Small intestine (tissue), 7 donors: ENCODE data around the gene THOP1. TPM values are rescaled to one million over a fixed set of nuclear protein-coding genes. Genes with fewer than 3 reads are reported as not detected.

Experiments
- DNase-seq, 2 donors: peaks; one replicate each; pipeline versions ENCODE4 v3.0.0 to v3.0.0-alpha.2; 2013
- FAIRE-seq: peaks from 2 replicates; lab custom pipeline; 2012; peaks lifted over from hg19 to GRCh38; lab: Jason Lieb, UNC
- H3K27ac ChIP-seq, 3 donors: one replicate each; pipeline ENCODE4 v1.5.1; 2013; ENCODE audit warnings: low read length in 2 of 3, mild to moderate bottlenecking in 2 of 3, control low read depth in 1 of 3, inconsistent platforms in 1 of 3, low read depth in 1 of 3, moderate library complexity in 1 of 3
- H3K27me3 ChIP-seq, 3 donors: one replicate each; pipeline ENCODE4 v1.6.1; 2013; ENCODE audit warnings: low read length in 3 of 3, inconsistent platforms in 1 of 3; ENCODE audit not compliant: control insufficient read depth in 3 of 3, insufficient read depth in 3 of 3
- H3K36me3 ChIP-seq, 3 donors: one replicate each; pipeline ENCODE4 v1.6.1; 2013; ENCODE audit warnings: low read length in 3 of 3, inconsistent platforms in 1 of 3, low read depth in 1 of 3, mild to moderate bottlenecking in 1 of 3, moderate library complexity in 1 of 3; ENCODE audit not compliant: control insufficient read depth in 3 of 3, insufficient read depth in 2 of 3
- H3K4me1 ChIP-seq, 3 donors: one replicate each; pipeline ENCODE4 v1.6.1; 2013; ENCODE audit warnings: low read length in 2 of 3, inconsistent platforms in 1 of 3, low read depth in 1 of 3, mild to moderate bottlenecking in 1 of 3, moderate library complexity in 1 of 3; ENCODE audit not compliant: control insufficient read depth in 3 of 3, insufficient read depth in 2 of 3
- H3K4me3 ChIP-seq, 3 donors: one replicate each; pipeline ENCODE4 v1.5.1; 2013; ENCODE audit warnings: low read length in 3 of 3, control low read depth in 1 of 3, inconsistent platforms in 1 of 3, low read depth in 1 of 3, mild to moderate bottlenecking in 1 of 3, moderate library complexity in 1 of 3
- H3K9me3 ChIP-seq, 2 donors: one replicate each; pipeline ENCODE4 v1.6.1; 2013; ENCODE audit warnings: low read depth in 1 of 2, low read length in 1 of 2; ENCODE audit not compliant: control insufficient read depth in 2 of 2, insufficient read depth in 1 of 2
- WGBS, 3 donors: extraction: QIAGEN DNeasy Blood & Tissue Kit; methylation state at CpG; one replicate each; pipeline ENCODE4 v1.1.7; 2013; 5-methylcytosine and 5-hydroxymethylcytosine counted together
- polyA plus RNA-seq, 4 donors: library from polyadenylated mRNA; stranded (reverse) in 3 of 4; unstranded in 1 of 4; fragments of 200-250 nt in 3 of 4; fragments of 120-200 nt in 1 of 4; gene quantifications; one replicate each; pipeline versions ENCODE4 v1.2.1 to v1.2.3, GENCODE V29; 2013
- donor health status: healthy with polysubstance abuse.
- donor health status: control.
- donor health status: control.
- donor health status: Bipolar disorder and iron deficiency.
- donor health status: healthy.

The THOP1 gene
- polyA plus RNA-seq, 4 donors: 36.6 to 86.3 (median 78.1) TPM

DNA sequence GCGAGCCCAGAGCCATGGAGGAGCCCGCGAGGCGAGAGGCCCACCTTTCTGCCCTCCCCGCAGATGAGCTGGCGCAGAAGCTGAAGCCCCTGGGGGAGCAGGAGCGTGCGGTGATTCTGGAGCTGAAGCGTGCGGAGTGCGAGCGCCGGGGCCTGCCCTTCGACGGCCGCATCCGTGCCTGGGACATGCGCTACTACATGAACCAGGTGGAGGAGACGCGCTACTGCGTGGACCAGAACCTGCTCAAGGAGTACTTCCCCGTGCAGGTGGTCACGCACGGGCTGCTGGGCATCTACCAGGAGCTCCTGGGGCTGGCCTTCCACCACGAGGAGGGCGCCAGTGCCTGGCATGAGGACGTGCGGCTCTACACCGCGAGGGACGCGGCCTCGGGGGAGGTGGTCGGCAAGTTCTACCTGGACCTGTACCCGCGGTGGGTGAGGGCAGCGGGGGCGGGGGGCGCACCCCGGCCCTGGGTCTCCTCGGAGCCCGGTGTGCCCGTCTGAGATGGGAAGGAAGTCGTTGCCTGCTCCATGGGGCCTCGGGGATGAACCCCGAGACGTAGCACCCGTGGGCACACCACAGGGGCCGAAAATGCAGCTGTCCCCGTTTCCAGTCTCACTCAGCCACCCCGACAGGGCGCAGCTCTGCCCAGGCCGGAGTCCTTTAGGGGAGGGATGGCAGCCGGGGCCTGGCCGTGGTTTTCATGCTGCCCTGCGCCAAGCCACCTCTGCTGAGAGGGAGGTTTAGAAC, 22.3 kb downstream of the THOP1 start:
- peaks cover 2 to 17% (median 5%) of the 10 kb centered on the region in 3 donors for H3K4me1 ChIP-seq
- H3K4me3 ChIP-seq: no peak overlapping the region
- DNase-seq (no peak), FAIRE-seq (no peak)
- H3K36me3 ChIP-seq: peaks cover 0 to 98% (median 13%) of the 10 kb centered on the region in 3 donors
- H3K27me3 ChIP-seq: no peaks in the 10 kb centered on the region
- WGBS, 3 donors: 97% methylated on average over 46 to 56 of the region's 56 CpGs
- H3K9me3 ChIP-seq: no peaks in the 10 kb centered on the region
- no peak overlapping the region for H3K27ac ChIP-seq

DNA sequence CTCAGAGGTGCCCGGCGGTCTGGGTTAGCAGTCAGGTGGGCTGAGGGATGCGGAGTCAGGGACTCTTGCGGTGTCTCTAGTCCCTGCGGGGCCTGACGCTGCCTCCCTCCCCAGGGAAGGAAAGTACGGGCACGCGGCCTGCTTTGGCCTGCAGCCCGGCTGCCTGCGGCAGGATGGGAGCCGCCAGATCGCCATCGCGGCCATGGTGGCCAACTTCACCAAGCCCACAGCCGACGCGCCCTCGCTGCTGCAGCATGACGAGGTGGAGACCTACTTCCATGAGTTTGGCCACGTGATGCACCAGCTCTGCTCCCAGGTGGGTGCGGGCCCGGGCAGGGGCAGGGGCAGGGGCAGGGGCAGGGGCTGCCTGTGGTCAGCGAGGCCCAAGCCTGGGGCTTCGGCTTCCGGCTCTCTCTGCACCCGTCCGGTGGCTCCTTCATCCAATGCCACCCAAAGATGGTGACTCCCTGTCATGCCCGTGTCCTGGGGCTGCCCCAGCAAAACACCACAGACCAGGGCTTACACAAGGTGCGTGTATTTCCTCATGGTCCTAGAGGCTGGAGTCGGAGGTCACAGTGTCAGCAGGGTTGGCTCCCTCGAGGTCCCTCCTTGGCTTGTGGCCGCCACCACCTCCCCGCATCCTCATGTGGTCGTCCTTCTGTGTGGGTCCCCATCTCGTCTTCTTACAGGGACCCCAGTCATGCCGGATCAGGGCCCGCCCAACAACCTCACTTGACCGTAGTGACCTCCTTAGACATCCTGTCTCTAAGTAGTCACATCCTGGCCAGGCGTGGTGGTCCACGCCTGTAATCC, 23.0 kb downstream of the THOP1 start:
- 94 to 98% (median 97%) methylated on average over 34 to 41 of the region's 41 CpGs for WGBS, 3 donors
- FAIRE-seq (no peak), DNase-seq (no peak)
- H3K4me1 ChIP-seq: peaks cover 2 to 17% (median 5%) of the 10 kb centered on the region in 3 donors
- H3K9me3 ChIP-seq: no peaks in the 10 kb centered on the region
- no peaks in the 10 kb centered on the region for H3K27me3 ChIP-seq
- H3K36me3 ChIP-seq: peaks cover 0 to 98% (median 12%) of the 10 kb centered on the region in 3 donors
- H3K27ac ChIP-seq: no peak overlapping the region
- no peak overlapping the region for H3K4me3 ChIP-seq

DNA sequence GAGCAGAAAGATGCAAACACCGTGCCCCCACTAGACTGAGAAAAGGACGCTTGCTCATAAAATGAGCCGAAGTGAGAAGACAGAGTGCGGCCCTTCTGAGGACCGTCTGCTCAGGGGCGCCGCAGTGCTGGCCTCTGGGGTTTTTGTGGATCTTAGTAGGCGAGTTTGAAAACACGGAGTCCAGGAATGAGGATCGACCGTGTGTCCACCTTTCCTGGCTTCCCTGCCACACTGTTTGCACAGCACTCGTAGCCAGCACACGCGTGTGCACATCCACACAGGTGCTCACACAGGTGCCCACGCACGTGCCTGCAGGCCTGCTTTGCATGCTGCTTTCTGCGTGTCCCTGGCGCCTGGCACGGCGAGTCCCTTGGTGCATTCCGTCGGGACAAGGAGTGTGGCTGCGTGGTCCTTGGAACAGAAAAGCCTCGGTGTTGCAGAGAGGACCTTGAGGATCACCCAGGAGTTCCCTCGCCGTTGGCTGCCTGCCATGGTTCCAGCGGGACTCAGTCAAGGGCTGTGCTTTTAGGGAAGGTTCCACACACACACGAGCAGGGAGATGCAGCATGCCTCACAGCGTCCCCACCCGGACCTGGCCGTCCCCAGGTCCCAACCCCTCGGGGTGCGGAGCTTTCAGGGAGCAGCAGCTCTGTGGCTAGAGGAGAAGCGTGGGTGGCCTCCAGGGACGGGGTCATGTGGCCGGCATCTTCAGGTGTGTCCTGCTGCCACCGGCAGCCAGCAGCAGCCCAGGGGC, 24.3 kb downstream of the THOP1 start:
- no peak for FAIRE-seq
- H3K36me3 ChIP-seq: peaks cover 0 to 98% (median 12%) of the 10 kb centered on the region in 3 donors

DNA sequence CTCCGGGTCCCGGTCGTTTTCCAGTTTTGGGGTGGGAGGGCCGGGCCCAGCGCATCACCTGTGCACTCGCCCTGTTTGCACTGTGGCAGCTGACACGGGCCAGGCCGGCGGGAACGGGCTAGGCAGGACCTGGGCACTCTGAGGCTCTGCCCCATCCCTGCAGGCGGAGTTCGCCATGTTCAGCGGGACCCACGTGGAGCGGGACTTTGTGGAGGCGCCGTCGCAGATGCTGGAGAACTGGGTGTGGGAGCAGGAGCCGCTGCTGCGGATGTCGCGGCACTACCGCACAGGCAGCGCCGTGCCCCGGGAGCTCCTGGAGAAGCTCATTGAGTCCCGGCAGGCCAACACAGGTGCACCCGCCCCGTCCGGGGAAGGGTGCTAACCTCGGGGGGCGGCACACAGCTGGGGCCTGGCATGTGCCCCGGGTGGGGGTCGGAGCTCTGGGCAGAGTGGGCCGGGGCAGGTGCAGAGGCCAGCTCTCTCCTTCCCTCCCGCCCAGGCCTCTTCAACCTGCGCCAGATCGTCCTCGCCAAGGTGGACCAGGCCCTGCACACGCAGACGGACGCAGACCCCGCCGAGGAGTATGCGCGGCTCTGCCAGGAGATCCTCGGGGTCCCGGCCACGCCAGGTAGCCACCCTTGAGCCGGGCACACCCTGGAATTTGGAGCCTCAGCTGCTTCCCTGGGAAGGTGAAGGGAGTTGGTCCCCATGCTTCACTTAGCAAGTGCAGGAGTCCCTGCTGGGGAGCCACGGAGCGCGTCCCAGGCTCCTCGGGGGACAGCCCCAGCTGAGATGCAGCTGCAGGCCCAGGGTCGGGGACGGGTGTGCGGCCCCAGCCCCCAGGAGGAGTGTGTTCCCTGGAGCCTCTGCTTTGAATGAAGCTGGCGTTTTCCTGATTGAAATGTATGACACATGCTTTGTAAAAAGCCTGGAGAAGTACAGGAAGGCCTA, 25.1 kb downstream of the THOP1 start:
- Histone ChIP-seq H3K27me3 (no peaks in the 10 kb centered on the region), H3K4me3 (no peak overlapping the region), H3K36me3 (peaks cover 1 to 96% (median 9%) of the 10 kb centered on the region in 3 donors), H3K4me1 (peaks cover 2 to 17% (median 5%) of the 10 kb centered on the region in 3 donors), H3K9me3 (no peaks in the 10 kb centered on the region), H3K27ac (peak overlapping the region in 2 of 3 donors; percentile 16 to 99)
- no peak for FAIRE-seq
- no peak for DNase-seq
- WGBS, 3 donors: 94 to 95% (median 94%) methylated on average over 47 to 58 of the region's 58 CpGs

More for the DNA sequence above, 24.3 kb downstream of the THOP1 start:
- WGBS, 3 donors: 93 to 95% (median 94%) methylated on average over 37 of the region's 37 CpGs
- H3K9me3 ChIP-seq: no peaks in the 10 kb centered on the region
- no peak overlapping the region for H3K4me3 ChIP-seq
- no peak overlapping the region for H3K27ac ChIP-seq
- no peak for DNase-seq
- H3K4me1 ChIP-seq: peaks cover 2 to 17% (median 5%) of the 10 kb centered on the region in 3 donors
- no peaks in the 10 kb centered on the region for H3K27me3 ChIP-seq

DNA sequence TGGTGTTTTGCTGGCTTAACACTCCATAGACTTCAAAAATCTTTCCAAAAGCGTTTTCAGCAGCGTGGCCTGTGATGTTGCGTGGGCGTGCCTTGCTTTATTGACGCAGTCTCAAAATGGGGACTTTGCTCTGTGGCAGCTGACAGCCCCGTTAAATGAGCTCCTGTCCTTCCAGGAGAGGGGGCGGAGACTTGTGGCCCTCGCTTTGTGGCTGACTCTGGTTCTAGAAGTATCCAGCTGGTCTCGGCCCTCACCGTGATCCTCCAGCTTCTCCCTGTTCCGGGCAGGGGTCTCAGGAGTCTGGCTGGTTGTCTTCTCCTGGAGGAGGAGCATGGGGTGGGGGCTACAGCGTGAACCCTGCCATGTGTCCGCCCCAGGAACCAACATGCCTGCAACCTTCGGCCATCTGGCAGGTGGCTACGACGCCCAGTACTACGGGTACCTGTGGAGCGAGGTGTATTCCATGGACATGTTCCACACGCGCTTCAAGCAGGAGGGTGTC, 26.0 kb downstream of the THOP1 start:
- WGBS, 3 donors: 34 to 75% (median 56%) methylated on average over 20 of the region's 20 CpGs
- no peaks in the 10 kb centered on the region for H3K27me3 ChIP-seq
- DNase-seq (peak; percentile 74 to 93), FAIRE-seq (no peak)
- peak overlapping the region in 1 of 3 donors; percentile 46 for H3K4me3 ChIP-seq
- no peaks in the 10 kb centered on the region for H3K9me3 ChIP-seq
- peaks cover 5 to 95% (median 9%) of the 10 kb centered on the region in 3 donors for H3K36me3 ChIP-seq
- H3K4me1 ChIP-seq: peaks cover 2 to 17% (median 5%) of the 10 kb centered on the region in 3 donors
- peak overlapping the region; percentile 37 to 99 (median 74) for H3K27ac ChIP-seq

DNA sequence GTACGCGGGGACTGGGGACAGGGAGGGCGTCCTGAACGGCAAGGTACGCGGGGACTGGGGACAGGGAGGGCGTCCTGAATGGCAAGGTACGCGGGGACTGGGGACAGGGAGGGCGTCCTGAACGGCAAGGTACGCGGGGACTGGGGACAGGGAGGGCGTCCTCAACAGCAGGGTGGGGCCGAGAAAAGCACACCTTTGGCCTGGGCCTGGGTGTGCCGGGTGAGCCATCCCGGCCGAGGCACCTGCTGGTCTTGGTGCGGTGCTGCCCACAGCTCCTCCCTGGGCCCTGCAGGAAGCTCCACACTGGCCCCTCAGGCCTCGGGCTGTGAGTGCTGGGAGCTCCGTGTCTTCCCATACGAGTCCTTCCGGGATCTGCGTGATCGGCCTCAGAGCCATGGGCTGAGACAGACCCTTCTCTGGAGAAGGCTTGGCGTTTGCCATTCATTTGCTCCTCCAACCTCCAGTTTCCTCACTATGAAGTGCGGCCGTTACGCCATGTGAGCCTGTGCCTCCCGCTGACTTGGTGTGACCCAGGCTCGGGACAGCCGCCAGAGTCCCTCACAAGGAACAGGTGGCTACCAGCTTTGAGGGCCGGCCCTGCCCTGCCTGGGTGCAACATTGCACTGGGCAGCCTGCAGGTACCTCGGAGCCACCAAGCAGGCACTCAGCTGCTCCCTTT, 26.6 kb downstream of the THOP1 start:
- 31 to 77% (median 55%) methylated on average over 33 to 34 of the region's 34 CpGs for WGBS, 3 donors

More for the DNA sequence above, 26.6 kb downstream of the THOP1 start:
- Histone ChIP-seq H3K9me3 (no peaks in the 10 kb centered on the region), H3K27me3 (no peaks in the 10 kb centered on the region), H3K36me3 (peaks cover 5 to 89% (median 9%) of the 10 kb centered on the region in 3 donors), H3K27ac (peak overlapping the region; percentile 37 to 99 (median 77)), H3K4me1 (peaks cover 2 to 17% (median 5%) of the 10 kb centered on the region in 3 donors), H3K4me3 (peak overlapping the region in 1 of 3 donors; percentile 46)
- DNase-seq (peak; percentile 32 to 91), FAIRE-seq (no peak)
